HG03139 (cell line): ENCODE measurements around the gene CARD11.

Experiments
- ATAC-seq: cut with Tn5 transposase; IDR thresholded peaks from one replicate; pipeline ENCODE4 v1.9.1; 2021; ENCODE audit not compliant: unreplicated experiment

CARD11 gene

DNA sequence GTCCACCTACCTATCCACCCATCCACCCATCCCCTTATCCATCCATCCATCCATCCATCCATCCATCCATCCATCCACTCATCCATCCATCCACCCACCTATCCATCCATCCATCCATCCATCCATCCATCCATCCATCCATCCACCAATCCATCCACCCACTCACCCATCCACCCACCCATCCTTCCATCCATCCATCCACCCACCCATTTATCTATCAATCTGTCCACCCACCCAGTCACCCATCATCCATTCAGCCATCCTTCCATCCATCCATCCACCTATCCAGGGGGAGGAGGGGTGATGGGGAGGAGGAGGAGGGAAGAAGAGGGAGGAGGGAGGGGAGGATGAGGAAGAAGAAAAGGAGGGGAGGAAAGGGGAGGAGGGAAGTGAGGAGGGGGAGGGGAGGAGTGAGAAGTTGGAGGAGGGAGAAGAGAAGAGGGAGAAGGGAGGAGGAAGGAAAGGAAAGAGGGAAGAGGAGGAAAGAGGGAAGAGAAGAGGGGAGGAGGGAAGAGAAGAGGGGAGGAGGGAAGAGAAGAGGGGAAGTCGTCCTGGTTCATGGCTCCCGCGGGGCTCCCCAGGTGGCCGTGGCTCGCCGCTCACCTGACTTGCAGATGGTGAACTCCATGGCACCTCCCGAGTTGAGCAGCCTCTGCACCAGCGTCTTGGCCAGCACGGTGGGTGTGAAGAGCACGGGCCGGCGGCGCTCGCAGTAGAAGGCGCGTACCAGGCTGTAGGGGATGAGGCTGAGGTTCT, 130.8 kb downstream of the CARD11 start:
- ATAC-seq, result no peak

DNA sequence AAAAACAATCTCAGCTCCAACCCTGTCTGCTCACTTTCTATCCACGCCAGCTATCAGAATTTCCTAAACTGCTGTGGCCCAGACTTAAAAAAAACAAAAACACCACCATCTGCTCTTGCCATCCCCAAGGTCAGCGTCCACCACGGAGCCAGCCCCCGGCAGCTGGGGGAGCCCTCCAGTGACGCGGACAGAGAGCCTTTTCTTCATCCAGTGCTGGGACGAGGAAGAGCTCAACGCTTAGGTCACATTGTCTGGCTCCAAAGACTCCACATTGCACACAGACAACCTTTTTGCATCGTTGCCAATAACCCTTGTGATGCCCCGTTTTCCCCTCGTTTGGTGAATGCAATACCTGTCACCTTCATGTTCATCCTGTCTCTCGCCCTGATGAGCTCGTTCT, 132.2 kb downstream of the CARD11 start:
- no peak for ATAC-seq

DNA sequence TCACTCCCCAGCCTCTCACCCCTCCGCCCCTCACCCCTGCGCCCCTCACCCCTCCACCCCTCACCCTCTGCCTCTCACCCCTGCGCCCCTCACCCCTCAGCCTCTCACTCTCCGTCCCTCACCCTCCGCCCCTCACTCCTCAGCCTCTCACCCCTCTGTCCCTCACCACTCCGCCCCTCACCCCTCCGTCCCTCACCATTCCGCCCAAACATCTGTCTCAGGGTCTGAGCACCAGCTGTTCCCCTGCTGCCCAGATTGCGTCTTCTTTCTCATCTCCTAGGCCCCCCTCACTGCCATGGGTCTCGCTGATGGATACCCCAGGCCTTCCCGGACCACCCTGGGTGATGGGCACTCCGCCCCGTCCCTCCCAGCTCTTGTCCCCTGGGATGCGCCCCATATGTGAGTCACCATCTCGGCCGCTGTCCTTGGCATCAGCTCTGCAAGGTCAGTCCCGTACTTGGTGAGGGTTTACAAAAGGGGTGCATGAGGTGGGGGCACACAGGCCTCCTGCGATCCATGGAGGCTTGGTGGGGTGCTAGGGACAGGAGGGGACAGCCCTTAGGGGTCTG, 134.1 kb downstream of the CARD11 start:
- ATAC-seq, result no peak

DNA sequence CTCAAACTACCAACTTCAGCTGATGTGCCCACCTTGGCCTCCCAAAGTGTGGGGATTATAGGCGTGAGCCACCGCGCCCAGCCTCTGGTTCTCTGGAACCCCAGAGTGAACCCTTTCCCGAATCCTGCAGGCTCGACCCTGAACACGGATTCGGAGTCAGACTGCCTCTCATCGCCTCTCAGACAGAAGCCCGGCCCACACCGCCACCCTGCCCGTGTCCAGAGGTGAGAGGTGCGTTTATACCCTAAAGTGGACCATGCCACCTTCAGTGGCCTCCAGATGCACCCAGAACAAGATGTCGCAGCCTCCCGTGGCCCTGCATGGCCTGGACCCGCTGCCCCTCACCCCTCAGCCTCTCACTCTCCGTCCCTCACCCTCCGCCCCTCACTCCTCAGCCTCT, 134.6 kb downstream of the CARD11 start:
- ATAC-seq, result no peak

DNA sequence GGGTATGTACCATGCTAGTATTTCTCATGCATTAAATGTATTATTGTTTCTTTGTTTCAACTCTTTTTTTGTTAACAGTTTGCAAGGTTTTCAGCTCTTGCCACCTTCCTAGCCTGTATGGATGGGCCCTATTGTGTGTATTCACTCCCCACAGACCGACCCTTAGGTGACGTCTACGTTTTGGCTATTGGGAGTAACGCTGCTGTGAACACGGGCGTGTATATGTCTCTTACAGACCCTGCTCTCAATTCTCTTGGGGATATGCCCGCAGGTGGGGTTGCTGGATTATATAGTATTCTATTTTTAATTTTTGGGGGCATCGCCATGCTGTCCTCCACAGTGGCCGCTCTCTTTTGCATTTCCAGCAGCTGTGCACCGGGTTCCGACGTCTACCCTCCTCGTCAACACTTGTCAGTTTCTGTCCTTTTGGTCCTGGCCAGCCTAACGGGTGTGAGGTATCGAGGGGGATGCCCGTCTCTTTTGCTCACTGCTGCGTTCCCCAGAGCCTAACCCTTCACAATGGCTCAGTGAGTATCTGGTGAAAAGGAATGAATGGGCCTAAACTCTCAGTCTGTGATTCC, 135.5 kb downstream of the CARD11 start:
- no peak for ATAC-seq

DNA sequence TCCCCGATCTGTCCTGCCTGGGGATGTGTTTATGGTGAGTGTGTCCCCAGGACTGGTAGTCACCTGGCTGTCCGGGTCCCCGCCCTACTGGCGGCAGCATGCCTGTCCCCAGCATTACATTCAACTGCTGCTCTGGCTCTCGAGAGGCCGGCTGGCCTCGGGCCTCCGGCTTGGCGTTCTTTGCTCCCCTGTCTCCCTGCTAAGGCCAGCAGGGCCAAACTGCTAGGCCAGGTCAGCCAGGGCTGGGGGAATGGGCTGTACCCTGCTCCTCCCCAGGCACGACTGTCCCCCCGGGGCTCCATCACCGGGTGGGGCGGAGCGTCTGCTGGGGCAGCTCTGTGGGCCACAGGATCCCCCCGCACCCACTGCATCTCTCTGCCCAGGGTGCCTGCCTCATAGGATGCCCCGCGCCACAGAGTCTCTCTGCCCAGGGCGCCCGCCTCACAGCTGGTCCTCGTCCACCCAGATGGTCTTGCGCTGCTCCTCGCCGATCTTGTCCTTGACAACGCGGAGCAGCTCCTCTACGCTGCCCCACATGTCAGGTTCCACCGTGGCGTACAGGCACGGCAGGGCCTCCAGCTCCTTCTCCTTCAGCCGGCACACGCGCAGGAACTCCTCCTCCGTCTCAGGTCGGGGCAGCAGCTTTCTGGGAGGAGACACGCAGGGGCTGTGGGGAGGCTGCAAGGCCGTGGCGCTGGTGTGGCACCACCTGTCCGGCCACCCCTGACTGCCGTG, 137.3 kb downstream of the CARD11 start:
- ATAC-seq, result no peak

DNA sequence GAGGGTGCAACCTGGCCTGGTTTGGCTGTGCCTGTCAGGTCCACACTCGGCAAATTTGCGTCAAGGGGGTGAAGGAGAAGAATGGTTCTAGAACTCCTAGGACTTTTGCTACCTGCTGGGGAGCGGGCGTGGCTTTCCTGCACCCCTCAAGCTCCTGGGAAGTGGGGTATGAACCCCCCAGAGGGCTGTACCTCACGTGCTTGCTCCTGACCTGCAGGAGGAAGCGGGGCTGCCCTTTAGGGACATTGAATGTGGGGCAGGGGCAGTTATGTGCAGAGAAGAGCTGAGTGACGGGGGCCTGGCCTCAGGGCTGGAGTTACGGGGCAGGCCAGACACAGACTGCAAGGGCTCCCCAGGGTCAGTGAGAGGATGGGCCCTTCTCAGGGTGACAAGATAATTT, 138.2 kb downstream of the CARD11 start:
- no peak for ATAC-seq

DNA sequence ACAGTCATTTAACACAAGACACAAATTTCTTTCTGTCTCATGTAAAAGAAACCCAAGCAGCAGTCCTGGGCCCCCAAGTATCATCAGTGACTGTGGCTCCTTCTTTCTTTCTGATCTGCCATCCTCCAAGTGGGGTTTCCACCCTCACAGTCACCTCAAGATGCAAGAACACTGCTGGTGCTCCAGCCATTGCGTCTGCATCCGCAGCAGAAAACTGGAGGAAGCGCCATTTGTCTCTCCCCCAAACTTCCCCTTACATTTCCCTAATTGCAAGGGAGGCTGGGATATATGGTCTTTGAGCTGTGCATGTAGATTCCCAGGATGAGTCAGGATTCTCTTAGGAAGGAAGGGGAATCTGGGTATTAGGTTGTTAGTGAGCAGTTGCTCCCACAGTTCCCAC, 138.6 kb downstream of the CARD11 start:
- ATAC-seq, result no peak

DNA sequence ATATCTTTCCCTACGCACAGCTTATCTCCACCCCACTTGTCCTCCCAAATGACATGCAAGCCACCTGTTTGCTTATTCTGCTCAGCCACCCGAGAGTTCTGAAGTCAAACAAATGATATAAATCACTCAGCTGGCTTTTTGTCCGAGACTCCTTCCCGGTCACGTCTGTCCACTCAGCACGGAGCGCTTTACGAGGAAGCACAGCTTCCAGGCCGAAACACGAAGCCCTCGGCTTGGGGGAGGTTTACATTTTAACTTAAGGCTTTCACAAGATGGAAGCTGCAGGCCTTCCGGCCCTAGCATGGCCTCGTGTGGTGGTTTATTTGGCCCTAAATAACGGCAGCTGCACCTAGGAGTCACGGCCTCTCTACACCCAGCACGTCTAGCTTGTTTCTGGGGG, 139.5 kb downstream of the CARD11 start:
- no peak for ATAC-seq

DNA sequence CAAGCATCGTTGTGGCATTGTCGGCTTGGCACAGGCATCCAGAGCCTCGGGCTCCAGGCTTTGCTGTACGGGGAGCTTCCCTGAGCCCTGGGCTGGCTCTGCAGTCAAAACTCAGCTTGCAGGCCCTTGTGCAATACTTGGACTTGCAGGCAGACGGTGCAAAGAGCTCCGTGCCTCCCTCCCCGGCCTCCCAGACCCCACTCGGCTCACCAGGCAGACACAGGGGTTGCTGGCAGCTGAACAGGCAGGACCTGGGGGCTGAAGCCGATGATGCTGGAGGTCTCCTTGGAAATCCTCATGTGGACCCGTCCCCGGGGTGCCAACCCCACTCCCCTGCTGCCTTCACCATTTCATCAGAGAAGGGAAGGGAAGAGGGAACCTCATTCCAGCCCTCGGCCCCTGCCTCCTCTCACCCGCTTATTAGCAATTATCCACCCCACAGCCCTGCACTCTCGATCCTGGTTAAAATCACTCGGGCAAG, 139.9 kb downstream of the CARD11 start:
- ATAC-seq, result no peak

DNA sequence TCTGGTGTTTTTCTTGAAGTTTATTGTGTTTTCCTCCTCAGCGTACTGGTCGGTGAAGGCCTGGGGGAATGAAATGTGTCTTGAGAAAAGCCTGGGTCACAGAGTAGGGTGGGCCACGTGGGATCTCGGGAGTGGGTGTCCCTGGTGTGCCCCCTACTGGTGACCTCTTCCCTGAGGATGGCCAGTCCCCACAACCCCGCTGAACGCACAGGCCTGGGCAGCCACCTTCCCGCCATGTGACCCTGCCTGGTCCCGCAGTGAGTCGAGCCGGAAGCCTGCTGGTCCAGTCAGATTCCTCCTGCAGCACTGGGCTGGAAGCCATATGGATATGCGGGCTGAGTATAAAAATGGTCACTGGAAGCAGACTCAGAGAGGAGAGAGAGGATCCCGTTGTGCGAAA, 146.6 kb downstream of the CARD11 start:
- ATAC-seq, result no peak

DNA sequence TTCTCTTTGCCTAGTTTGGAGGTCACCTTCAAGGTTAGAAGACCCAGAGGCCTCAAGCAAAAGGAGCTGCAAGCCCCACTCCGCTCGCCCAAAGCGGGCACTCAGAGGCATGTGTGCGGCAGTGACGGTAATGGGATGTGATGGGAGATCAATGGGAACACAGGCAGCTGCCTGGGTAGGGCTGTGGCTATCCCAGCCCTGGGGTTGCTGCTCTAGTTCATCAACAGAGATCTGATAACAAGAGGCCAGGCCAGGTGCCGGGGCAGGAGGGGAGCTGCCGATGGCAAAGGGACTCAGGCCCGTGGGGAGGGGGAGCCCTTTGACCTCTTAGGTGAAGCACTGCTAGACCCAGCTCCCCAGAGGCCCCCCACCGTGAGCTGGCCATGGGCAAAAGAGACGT, 147.5 kb downstream of the CARD11 start:
- no peak for ATAC-seq

DNA sequence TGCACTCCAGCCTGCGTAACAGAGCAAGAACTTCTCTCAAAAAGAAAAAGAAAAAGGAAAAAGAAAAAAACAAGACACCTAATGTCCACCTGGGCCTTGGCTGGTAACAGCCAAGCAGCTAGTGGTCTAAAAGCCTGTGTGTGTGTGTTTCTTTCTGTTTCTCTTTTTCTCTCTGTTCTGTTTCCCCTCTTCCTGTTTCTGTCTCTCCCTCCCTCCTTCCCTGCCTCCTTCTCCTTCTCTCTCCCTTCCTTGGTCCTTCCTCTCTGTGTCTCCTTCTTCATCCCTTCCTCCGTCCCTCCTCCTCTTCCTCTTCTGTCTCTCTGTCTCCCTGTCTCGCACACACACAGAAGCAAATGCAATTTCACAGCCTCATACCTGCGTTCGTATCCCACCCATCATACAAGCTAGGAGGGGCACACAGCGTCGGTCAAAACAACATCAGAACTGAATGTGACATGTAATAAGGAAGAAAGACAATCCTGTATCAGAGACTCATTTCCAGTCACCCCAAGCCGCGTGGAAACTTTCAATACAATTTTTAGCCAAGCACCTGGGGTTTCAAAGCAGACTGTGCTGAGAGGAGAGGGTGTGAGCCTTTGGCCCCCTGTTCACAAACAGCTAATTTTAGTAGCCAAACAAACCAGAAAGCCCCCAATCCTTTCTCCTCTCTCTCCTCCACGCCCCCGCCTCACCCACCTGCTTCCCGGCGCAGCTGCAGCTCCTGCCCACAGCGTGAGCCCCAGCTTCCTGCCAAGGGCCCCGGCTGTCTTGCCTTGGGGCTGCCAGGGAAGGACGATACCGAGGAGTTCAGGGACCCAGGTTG, 149.3 kb downstream of the CARD11 start:
- peak; percentile 57 for ATAC-seq

DNA sequence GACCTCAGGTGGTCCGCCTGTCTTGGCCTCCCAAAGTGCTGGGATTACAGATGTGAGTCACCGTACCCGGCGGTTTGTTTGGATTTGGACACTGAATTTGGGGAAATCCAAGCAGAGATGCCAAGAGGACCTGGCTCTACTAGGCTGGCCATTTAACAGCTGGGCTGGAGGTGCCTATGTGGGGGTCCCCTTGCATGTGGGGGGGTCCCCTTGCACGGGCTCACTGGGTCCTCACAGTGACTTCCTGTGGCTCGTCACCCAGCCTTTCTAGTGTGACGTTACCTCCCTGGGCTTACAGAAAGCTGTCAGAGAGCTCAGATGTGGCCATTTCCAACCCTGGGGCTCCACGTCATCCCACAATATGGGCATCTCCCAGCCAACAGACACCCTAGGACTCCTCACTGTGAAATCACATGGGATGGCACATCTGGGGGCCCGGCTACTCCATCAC, 150.2 kb downstream of the CARD11 start:
- ATAC-seq, result no peak

DNA sequence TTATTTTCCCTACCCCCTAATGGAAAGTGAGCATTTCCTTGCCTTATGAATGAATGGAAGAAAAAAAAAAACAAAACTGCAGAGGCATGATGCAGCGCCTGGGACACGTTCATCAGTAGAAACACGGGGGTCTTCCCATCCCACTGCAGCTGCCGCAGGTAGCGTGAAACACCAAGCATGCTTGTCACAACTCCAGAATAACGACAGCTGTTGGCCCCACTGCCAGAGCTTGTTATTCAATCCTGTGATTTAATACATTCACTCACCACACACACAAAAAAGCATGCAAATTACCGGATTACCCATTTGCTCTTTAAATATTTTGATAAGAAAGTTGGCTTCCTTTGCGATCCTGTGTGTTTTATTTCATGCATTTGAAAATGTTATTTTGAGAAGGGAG, 151.1 kb downstream of the CARD11 start:
- ATAC-seq, result no peak

DNA sequence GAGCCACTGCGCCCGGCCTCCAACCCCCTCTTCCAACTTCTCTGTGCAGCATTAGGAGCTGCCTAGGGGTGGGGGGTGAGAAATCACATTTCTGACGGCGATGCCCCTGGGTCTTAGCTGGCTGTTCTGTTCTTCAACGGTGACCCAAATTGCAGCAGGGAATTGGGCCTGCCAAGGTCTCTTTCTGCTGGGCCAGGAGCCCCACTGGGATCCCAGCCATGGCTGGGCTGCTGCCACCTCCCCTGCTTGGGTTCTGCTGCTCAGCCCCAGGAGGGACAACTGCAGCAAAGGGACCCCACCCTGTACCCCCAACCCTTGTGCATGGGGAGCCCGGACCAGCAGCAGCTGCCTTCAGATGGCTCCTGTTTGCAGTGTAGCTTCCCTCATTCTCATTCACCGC, 155.9 kb downstream of the CARD11 start:
- no peak for ATAC-seq

DNA sequence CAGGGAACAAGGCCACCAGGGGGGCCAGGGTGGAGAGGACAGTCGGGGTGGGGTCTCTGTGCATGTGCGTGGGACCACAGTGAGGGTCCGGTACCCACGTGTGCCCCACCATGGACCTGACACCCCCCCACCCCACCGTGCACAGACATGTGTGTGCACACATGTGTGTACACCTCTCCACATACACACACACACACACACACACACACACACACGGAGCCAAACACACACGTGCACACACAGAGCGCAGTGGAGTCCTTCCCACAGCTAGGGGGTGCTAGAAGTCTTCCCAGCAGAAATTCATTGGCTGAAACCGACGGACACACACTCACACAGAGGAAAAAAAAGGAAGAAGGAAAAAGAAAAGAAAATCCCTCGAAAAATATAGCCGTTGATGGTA, 156.8 kb downstream of the CARD11 start:
- ATAC-seq, result no peak

DNA sequence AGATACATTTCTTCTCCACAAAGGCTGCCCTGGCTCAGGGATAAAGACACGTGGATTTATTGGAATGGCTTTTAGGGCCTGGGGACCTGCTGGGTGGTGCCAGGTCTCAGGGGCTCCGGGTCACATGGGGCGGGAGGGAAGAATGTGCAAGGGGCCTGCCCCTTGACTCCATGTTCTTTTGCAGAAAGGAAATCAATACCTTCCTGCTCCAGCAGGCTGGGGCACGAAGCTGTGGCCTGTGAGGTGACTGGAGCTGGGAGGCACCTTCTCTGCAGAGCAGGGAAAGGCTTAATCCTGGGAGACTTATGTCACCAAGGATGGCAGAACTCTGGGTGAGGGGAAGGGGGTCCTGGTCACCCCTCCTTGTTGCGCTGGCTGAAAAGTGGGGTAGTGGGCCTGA, 157.3 kb downstream of the CARD11 start:
- no peak for ATAC-seq

DNA sequence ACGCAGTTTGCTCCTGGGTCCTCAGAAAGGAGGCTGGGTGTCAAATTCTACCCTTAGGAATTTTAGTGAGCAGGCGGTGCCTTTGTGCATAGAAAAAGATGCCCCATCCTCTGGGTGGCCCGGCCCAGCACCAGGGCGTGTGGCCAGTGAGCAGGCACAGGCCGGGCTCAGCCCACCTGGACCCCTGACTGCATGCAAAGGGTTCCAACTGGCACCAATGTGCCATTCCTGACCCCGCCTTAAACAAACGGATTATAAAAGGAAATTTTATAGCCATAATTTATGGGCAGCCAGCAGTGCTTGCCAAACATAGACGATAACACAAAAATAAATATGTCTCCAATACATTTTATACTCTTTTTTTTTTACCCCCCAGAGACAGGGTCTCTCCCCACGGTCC, 159.5 kb downstream of the CARD11 start:
- ATAC-seq, result no peak

DNA sequence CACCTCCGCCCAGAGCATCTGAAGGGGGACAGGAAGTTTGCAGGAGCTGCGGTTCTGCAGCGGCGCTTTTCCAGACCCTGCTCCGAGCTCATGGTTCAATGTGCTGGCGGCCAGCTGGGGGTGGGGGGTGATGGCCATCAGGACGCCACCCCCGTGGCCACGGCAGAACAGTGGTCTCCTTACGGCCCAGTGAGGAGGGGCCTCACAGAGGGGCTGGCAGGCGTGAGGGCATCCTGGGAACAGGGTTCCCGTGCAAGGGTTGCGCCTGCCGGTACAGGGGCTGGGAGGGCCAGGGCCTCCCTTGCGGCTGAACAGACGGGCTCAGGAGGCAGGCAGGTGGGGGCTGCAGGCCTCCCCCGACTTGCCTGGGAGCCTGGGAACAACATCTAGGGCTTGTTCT, 160.6 kb downstream of the CARD11 start:
- no peak for ATAC-seq

DNA sequence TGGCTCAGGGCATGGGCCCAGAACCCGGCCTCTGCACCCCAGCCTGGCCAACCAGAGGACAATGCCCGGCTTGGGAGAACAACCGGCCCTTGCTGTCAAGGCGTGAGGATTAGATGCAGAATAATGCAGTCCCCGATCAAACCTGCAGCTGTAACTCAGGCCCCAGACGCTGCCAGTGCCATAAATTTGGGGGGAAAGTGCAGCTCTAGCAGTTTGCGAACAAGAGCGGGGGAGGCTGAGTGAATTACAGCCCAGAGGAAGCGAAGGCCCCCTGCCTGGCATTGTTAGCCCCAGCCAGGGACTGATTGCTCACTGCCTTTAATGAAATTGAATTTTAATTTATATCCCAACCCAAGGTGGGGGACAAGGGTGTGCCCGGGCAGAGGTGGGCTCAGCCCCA, 161.6 kb downstream of the CARD11 start:
- ATAC-seq, result no peak
